Measurements from ENCODE around the gene MRPL52. TPM values are rescaled to one million over a fixed set of nuclear protein-coding genes. Genes with fewer than 3 reads are reported as not detected.

Gene MRPL52
- total RNA-seq, 4 donors from 2014 or later, result 27.0 to 64.5 (median 37.2) TPM

- H3K36me3 ChIP-seq, result peaks cover 45 to 69% (median 68%) of the 10 kb centered on the region in 4 donors
Measured at GRCh38 chr14:22875003-22875747, 45.5 kb downstream of the MRPL52 start.

GRCh38 chr14:22875748-22876319, 46.1 kb downstream of the MRPL52 start:
- intact Hi-C loops (cut with DNase I), result loop anchor here (2.0 to 10.0 kb wide), 3 partner anchors 21 to 109 kb away; partner anchors contain the start of gene AJUBA
- TF ChIP-seq CTCF (IDR thresholded peaks at IDR 0.05) (no peak), EP300 (IDR thresholded peaks at IDR 0.05) (no peak), POLR2A (IDR thresholded peaks at IDR 0.05; ENCODE audit: low read depth) (no peak), POLR2AphosphoS5 (IDR thresholded peaks at IDR 0.05) (no peak)
- Histone ChIP-seq H3K36me3 (peaks cover 45 to 69% (median 68%) of the 10 kb centered on the region in 4 donors), H3K27me3 (peaks cover 0 to 3% (median 0%) of the 10 kb centered on the region in 4 donors), H3K27ac (replicated peaks in 1 of 4) (no peak overlapping the region), H3K9me3 (no peaks in the 10 kb centered on the region), H3K4me3 (no peak overlapping the region), H3K4me1 (peaks cover 17 to 45% (median 41%) of the 10 kb centered on the region in 4 donors)
- no peak for DNase-seq (ENCODE audit: extremely low spot score)
- 97% methylated on average over 11 of the region's 20 CpGs for WGBS

More at GRCh38 chr14:22875003-22875747, 45.5 kb downstream of the MRPL52 start:
- WGBS, result 93% methylated on average over 13 of the region's 15 CpGs
- Histone ChIP-seq H3K4me1 (peaks cover 22 to 52% (median 48%) of the 10 kb centered on the region in 4 donors), H3K4me3 (no peak overlapping the region), H3K9me3 (no peaks in the 10 kb centered on the region), H3K27ac (replicated peaks in 1 of 4) (no peak overlapping the region), H3K27me3 (peaks cover 0 to 3% (median 0%) of the 10 kb centered on the region in 4 donors)
- TF ChIP-seq EP300 (IDR thresholded peaks at IDR 0.05) (no peak), CTCF (IDR thresholded peaks at IDR 0.05) (no peak), POLR2A (IDR thresholded peaks at IDR 0.05; ENCODE audit: low read depth) (no peak), POLR2AphosphoS5 (IDR thresholded peaks at IDR 0.05) (no peak)
- intact Hi-C loops (cut with DNase I), result loop anchor here (2.0 to 10.0 kb wide), 3 partner anchors 22 to 110 kb away; partner anchors contain the start of gene AJUBA
- no peak for DNase-seq (ENCODE audit: extremely low spot score)

- H3K4me3 ChIP-seq, result no peak overlapping the region
- TF ChIP-seq POLR2A (IDR thresholded peaks at IDR 0.05; ENCODE audit: low read depth) (no peak), POLR2AphosphoS5 (IDR thresholded peaks at IDR 0.05) (no peak)
- intact Hi-C loops (cut with DNase I), result loop anchor here (5.0 to 10.0 kb wide), 2 partner anchors 35 to 108 kb away; partner anchors contain the start of gene AJUBA
- WGBS, result 92% methylated on average over 19 of the region's 22 CpGs
- peaks cover 17 to 40% (median 39%) of the 10 kb centered on the region in 4 donors for H3K4me1 ChIP-seq
- H3K27me3 ChIP-seq, result peaks cover 0 to under 1% (median 0%) of the 10 kb centered on the region in 4 donors
- DNase-seq (ENCODE audit: extremely low spot score), result no peak
- H3K36me3 ChIP-seq, result peaks cover 45 to 69% (median 68%) of the 10 kb centered on the region in 4 donors
- H3K27ac ChIP-seq (replicated peaks in 1 of 4), result no peak overlapping the region
- no peaks in the 10 kb centered on the region for H3K9me3 ChIP-seq
Measured at GRCh38 chr14:22877000-22877501, 47.4 kb downstream of the MRPL52 start.

GRCh38 chr14:22878271-22879246, 48.9 kb downstream of the MRPL52 start:
- WGBS, result 74% methylated on average over 7 of the region's 8 CpGs
- Histone ChIP-seq H3K9me3 (no peaks in the 10 kb centered on the region), H3K27me3 (peaks cover 0 to 5% (median 0%) of the 10 kb centered on the region in 4 donors), H3K4me3 (no peak overlapping the region), H3K36me3 (peaks cover 45 to 64% (median 62%) of the 10 kb centered on the region in 4 donors), H3K27ac (replicated peaks in 1 of 4) (no peak overlapping the region), H3K4me1 (peaks cover 12 to 45% (median 43%) of the 10 kb centered on the region in 4 donors)
- intact Hi-C loops (cut with DNase I), result loop anchor here (5.0 to 10.0 kb wide), 2 partner anchors 34 to 106 kb away; partner anchors contain the start of gene AJUBA
- no peak for DNase-seq (ENCODE audit: extremely low spot score)
- TF ChIP-seq CTCF (IDR thresholded peaks at IDR 0.05), result no peak
- TF ChIP-seq EP300 (IDR thresholded peaks at IDR 0.05), result no peak
- no peak for TF ChIP-seq POLR2A (IDR thresholded peaks at IDR 0.05; ENCODE audit: low read depth)
- TF ChIP-seq POLR2AphosphoS5 (IDR thresholded peaks at IDR 0.05), result no peak

All from esophagus muscularis mucosa (tissue), 4 donors.